ENCODE measurements around the gene MYO5C.

DNA sequence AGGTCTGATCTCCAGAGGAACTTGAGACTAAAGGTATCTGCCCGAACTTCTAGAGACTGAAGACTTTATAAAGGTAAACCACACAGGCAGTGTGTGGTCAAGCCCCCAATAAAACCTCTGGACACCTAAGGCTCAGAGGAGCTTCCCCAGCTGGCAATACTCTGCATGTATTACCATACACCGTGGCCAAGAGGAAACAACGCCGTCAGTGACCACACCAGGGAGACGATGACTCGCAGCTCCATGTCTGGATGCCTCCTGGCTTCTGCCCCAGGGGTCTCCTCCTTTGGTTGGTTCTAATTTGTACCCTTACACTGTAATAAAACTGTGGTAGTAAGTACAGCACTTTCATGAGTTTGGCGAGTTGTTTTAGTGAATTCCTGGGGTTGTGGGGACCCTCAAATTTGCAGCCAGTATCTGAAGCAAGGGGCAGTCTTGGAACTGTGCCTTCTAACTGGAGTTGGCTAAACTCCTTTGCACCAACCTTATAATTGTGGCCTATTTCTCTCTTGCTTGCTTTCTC is 150.9 kb downstream of the MYO5C start:
- TF ChIP-seq POLR2AphosphoS5 (IDR thresholded peaks at IDR 0.05; ENCODE audit: low read depth, low read length) (no peak), SIN3A (IDR thresholded peaks at IDR 0.05; ENCODE audit: borderline replicate concordance, insufficient read depth, low read depth, low read length) (no peak)
- TF ChIP-seq, protein P1, sequence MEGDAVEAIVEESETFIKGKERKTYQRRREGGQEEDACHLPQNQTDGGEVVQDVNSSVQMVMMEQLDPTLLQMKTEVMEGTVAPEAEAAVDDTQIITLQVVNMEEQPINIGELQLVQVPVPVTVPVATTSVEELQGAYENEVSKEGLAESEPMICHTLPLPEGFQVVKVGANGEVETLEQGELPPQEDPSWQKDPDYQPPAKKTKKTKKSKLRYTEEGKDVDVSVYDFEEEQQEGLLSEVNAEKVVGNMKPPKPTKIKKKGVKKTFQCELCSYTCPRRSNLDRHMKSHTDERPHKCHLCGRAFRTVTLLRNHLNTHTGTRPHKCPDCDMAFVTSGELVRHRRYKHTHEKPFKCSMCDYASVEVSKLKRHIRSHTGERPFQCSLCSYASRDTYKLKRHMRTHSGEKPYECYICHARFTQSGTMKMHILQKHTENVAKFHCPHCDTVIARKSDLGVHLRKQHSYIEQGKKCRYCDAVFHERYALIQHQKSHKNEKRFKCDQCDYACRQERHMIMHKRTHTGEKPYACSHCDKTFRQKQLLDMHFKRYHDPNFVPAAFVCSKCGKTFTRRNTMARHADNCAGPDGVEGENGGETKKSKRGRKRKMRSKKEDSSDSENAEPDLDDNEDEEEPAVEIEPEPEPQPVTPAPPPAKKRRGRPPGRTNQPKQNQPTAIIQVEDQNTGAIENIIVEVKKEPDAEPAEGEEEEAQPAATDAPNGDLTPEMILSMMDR (IDR thresholded peaks at IDR 0.05), result no peak
- TF ChIP-seq, protein P2, sequence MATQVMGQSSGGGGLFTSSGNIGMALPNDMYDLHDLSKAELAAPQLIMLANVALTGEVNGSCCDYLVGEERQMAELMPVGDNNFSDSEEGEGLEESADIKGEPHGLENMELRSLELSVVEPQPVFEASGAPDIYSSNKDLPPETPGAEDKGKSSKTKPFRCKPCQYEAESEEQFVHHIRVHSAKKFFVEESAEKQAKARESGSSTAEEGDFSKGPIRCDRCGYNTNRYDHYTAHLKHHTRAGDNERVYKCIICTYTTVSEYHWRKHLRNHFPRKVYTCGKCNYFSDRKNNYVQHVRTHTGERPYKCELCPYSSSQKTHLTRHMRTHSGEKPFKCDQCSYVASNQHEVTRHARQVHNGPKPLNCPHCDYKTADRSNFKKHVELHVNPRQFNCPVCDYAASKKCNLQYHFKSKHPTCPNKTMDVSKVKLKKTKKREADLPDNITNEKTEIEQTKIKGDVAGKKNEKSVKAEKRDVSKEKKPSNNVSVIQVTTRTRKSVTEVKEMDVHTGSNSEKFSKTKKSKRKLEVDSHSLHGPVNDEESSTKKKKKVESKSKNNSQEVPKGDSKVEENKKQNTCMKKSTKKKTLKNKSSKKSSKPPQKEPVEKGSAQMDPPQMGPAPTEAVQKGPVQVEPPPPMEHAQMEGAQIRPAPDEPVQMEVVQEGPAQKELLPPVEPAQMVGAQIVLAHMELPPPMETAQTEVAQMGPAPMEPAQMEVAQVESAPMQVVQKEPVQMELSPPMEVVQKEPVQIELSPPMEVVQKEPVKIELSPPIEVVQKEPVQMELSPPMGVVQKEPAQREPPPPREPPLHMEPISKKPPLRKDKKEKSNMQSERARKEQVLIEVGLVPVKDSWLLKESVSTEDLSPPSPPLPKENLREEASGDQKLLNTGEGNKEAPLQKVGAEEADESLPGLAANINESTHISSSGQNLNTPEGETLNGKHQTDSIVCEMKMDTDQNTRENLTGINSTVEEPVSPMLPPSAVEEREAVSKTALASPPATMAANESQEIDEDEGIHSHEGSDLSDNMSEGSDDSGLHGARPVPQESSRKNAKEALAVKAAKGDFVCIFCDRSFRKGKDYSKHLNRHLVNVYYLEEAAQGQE (IDR thresholded peaks at IDR 0.05; ENCODE audit: insufficient read depth in 1 of 2, low read depth in 2 of 2, low read length in 1 of 2), result no peak

All from Panc1 (cell line).